ENCODE measurements around the gene KIF26B.

Gene KIF26B

DNA sequence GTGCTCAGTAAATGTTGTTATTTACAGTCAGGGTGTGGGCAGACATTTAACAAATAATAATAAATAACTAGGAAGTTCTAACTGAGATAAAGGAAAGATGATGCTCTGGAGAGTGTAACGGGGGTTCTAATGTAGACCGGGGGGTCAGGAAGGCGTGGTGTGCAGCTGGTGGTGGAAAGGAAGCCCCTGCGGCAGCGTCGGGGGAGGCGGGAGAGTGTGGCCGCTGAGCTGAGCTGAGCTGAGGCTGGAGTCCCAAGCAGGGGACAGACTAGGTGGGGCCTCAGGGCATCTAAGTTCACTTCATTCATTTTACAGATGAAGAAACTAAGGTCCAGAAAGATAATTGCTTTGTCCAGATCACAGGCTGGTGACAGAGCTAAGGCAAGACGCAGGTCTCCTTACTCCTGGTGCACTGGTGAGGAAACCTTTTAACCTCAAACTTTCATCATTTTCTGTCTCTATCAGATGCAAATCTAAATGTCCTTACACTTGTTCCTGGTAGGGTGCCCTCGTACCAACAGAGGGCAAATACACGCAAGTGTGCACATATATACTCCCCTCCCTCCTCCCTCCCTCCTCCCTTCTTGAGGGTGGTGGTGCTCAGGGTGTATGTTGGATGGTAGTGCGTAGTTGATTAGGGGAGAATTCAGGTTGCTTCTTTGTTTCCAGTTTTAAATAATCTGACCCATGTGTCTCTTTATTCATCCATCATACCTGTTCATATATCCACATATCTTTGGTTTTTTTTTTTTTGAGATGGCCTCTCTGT is 44.1 kb downstream of the KIF26B start:
- no peak for TF ChIP-seq POLR2A (IDR thresholded peaks at IDR 0.05; ENCODE audit: low read depth, low read length)
- DNase-seq (ENCODE audit: insufficient read length, low spot score): no peak
- FAIRE-seq: no peak

DNA sequence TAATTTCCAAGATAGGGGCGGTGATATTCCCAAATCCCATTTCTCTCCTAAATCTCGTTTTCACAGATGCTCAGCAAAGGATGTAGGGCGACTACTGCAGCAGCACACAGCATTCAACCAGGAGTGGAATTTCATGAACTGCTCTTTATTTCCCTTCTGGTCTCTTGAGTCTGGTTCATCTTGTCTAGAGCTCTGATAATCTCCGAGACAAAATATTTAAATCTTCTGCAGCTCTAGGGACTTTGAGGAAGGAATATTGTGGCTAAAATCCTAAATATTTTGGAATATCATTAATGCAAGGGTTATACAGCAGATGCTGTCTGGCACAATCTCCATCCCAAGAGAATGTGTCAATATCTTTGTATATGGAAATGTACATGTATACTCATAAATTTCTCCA is 45.4 kb downstream of the KIF26B start:
- TF ChIP-seq POLR2A (IDR thresholded peaks at IDR 0.05; ENCODE audit: low read depth, low read length): no peak
- FAIRE-seq: no peak
- DNase-seq (ENCODE audit: insufficient read length, low spot score): no peak

DNA sequence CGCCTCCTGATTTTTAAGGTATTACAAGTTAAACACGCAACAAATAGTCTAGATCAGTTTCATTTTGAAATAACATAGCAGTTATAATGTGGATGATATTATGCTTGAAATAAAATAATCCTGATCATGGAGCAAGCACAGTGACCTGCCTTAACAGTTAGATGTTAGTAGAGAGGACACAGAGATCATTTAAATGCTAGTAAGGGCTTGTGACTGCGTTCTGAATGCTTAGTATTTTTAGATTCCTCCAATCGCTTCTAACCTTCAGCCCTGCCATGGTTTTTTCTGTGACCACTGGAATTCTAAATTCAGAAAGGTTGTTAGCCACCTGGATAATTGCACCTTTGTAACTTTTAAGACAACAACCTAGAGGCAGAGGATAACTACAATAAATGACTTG is 46.4 kb downstream of the KIF26B start:
- FAIRE-seq: no peak
- DNase-seq (ENCODE audit: insufficient read length, low spot score): no peak
- TF ChIP-seq POLR2A (IDR thresholded peaks at IDR 0.05; ENCODE audit: low read depth, low read length): no peak

DNA sequence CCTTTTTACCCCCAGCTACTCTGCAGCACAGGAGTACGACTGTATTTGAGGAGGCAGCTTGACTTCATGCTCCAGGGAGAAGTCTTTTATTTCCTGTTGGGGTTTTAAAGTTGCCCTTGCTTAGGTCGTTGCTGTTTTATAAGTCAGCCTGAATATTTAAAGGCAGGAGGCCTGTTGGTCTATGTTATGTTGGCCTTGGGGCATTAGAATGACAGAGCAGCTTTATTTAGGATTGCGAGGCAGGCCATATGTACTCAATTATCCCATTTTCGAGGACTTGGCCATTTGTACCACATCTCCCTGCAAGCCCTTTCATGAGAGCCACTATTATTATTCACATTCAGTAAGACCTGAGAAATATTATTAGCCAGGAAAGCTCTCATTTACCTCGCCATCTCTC is 47.0 kb downstream of the KIF26B start:
- DNase-seq (ENCODE audit: insufficient read length, low spot score) (no peak), FAIRE-seq (no peak)
- TF ChIP-seq POLR2A (IDR thresholded peaks at IDR 0.05; ENCODE audit: low read depth, low read length): no peak

- TF ChIP-seq POLR2A (IDR thresholded peaks at IDR 0.05; ENCODE audit: low read depth, low read length): no peak
- DNase-seq (ENCODE audit: insufficient read length, low spot score): no peak
- no peak for FAIRE-seq
These were observed 50.6 kb downstream of the KIF26B start for GRCh38 chr1:245205396-245205795.

DNA sequence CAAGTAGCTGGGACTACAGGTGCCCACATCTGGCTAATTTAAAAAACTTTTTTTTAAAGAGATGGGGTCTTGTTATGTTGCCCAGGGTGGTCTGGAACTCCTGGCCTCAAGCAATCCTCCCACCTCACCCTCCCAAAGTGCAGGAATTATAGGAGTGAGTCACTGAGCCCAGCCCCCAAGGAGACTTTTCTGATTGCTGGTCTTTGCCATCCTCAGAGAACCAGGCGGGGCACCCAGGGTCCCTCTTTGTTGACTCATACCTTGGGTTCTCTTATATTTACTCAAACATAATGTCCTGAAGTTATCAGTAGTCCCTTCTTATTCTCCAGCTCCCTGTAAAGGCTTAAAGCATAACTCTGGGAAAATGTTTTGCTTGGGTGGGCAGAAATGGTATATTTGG is 51.1 kb downstream of the KIF26B start:
- FAIRE-seq: no peak
- TF ChIP-seq POLR2A (IDR thresholded peaks at IDR 0.05; ENCODE audit: low read depth, low read length): no peak
- DNase-seq (ENCODE audit: insufficient read length, low spot score): no peak

DNA sequence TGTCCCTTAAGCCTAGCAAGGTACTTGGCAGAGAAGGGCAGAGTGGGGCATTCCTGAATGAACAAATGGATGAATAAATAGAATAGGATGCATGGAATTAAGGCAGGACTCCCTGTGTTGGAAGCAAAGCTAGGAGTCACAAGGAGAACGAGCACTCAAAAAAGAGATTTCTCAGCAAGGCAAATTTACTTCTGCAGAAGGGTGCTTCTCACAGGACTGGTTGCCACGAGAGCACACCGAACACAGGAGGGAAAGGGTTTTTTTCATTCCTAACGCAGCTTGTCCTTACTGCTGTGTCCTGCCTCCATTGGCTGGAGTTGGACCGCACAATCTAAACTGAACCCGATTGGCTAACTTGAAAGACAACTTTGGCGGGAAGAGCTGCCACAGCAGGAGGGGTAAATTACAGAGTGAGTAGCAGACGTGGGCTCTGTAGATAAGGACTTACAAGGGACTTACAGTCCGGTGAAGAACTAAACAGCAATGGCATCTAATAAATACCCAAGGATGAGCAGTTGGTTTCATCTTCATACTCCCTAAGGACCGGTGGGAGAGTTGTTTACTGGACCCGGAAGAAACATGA is 52.4 kb downstream of the KIF26B start:
- FAIRE-seq (no peak), DNase-seq (ENCODE audit: insufficient read length, low spot score) (no peak)
- no peak for TF ChIP-seq POLR2A (IDR thresholded peaks at IDR 0.05; ENCODE audit: low read depth, low read length)

DNA sequence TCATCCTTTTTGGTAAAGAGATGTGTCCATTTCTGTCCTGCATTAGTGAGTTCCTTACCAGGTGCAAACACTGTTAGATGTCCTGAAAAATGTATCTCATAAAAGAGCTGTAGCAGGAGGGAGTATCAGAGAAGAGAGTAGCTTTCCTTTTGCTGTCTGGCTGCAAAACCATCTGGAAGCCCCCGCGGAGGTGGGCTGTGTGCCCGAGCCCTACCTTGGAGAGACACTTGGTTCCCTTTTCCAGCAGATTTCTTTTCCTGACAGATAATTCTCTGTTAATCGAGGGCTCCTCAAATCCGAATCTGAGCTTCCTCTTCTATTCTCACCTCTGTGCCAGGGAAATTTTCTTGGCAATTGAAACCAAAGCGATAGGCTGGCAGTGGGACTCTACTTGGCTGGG is 53.0 kb downstream of the KIF26B start:
- no peak for TF ChIP-seq POLR2A (IDR thresholded peaks at IDR 0.05; ENCODE audit: low read depth, low read length)
- FAIRE-seq: no peak
- no peak for DNase-seq (ENCODE audit: insufficient read length, low spot score)

DNA sequence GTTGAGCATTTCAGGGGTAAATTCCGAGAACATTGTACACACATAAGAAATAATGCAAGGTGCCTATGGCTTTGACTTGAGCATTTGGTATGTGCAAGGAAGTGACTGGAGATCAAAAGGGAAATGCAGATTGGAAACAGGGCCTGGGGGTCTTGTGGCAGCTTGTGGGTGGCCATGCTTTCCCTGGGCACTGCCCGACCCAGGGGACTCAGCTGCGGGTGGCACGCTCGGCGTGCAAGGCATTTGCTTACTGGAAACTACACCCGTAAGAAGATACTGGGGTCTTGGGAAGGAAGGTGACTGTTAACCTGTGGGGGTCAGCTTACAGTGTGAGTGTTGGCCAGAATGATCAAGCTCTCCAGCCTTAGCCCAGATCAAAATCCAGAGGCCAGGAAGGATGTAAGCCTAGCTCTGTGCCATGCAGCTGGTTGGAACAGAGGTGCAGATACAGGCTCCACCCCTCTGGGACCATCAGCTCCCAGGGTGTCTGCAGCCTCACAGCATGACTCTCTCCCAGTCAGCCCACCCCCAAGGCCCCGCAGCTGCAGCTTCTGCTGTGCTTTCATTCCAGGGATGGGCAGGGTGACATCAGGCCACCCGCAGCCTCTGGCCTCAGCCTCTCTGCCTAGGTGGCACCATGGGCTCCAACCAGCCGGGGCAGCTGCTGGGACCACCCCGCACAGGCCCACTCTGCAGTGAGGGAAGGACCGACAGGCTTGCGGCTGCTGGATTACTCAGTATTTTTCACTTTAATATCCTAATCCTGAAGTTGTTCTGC is 55.1 kb downstream of the KIF26B start:
- no peak for TF ChIP-seq POLR2A (IDR thresholded peaks at IDR 0.05; ENCODE audit: low read depth, low read length)
- no peak for DNase-seq (ENCODE audit: insufficient read length, low spot score)
- FAIRE-seq: no peak

- DNase-seq (ENCODE audit: insufficient read length, low spot score) (no peak), FAIRE-seq (no peak)
- no peak for TF ChIP-seq POLR2A (IDR thresholded peaks at IDR 0.05; ENCODE audit: low read depth, low read length)
These were observed 56.4 kb downstream of the KIF26B start for GRCh38 chr1:245211035-245211749.

- TF ChIP-seq POLR2A (IDR thresholded peaks at IDR 0.05; ENCODE audit: low read depth, low read length): no peak
- no peak for FAIRE-seq
- DNase-seq (ENCODE audit: insufficient read length, low spot score): no peak
These were observed 57.0 kb downstream of the KIF26B start for GRCh38 chr1:245211761-245212160.

DNA sequence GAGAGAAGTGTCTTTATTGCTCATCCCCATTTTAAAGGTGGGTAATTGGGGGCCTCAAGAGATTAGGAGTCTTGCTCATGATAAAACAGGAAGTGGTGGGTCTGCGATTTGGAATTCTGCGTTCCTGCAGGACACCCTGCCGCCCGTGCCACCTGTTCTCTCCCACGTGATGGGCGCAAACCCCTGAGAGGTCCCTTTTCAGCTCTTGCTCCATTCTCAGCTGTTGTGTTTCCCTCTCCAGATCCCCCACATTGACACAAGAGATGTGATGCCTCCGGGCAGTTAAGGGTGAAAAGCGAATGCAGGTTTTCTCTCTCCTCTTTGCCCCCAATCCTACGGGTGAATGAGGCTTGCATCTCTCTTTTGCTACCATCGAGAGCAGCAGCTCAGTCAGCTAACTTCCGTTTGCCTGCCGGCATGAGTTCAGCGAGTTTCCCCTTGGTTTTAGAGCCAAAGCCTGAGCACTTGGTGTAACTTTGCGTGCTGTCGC is 57.5 kb downstream of the KIF26B start:
- DNase-seq (ENCODE audit: insufficient read length, low spot score): no peak
- FAIRE-seq: no peak

GRCh38 chr1:245213066-245213831 is 58.5 kb downstream of the KIF26B start:
- TF ChIP-seq POLR2A (IDR thresholded peaks at IDR 0.05; ENCODE audit: low read depth, low read length): no peak
- DNase-seq (ENCODE audit: insufficient read length, low spot score) (no peak), FAIRE-seq (no peak)

More for the DNA sequence above, 57.5 kb downstream of the KIF26B start:
- TF ChIP-seq POLR2A (IDR thresholded peaks at IDR 0.05; ENCODE audit: low read depth, low read length): no peak
